SH-SY5Y (cell line): ENCODE measurements around the gene CLDN16.

Experiments used
- GATA2 ChIP-seq: IDR thresholded peaks from 2 replicates; pipeline ENCODE4 v1.6.1; 2011; ENCODE audit warnings: mild to moderate bottlenecking, low read depth, low read length
- GATA3 ChIP-seq: IDR thresholded peaks from 2 replicates; pipeline ENCODE4 v1.6.1; 2011; ENCODE audit warnings: low read depth, mild to moderate bottlenecking, low read length, moderate library complexity

DNA sequence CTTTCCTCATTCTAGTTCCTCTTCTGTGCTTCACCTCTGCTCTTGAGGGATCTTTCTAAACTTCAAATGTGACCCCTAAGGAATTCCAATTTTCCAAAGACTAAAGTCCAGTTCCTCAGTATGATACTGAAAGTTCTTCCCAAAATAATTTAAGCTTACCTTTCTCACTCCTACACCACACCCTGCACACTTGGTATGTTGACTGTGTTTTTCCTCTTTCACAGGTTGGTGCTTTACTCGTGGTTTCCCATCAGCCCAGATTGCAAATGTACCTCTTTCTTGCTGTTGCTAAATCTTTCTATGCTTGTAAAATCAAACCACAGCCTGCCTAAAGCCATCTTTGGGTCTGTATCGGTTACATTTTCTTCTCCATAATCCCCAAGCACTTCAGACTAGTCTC is 30.5 kb upstream of the CLDN16 start:
- TF ChIP-seq GATA2 (no peak), GATA3 (no peak)
